Mesenchymal stem cell (in vitro differentiated cells and primary cell): ENCODE measurements around the gene PNMA6E.

Experiments used
- DNase-seq: peaks from one replicate; pipeline ENCODE4 v3.0.0-alpha.2; 2013
- H2AFZ ChIP-seq: one replicate; pipeline ENCODE4 v1.6.1; 2013; ENCODE audit warnings: low read depth, mild to moderate bottlenecking, control low read depth, inconsistent platforms, low read length, moderate library complexity
- H2AK5ac ChIP-seq: 2 replicates; pipeline ENCODE4 v1.6.1; 2013; ENCODE audit warnings: low read length, moderate library complexity, mild to moderate bottlenecking, inconsistent platforms; ENCODE audit not compliant: severe bottlenecking
- H2BK120ac ChIP-seq: one replicate; pipeline ENCODE4 v1.6.1; 2013; ENCODE audit warnings: low read depth, mild to moderate bottlenecking, inconsistent platforms, low read length, moderate library complexity
- H2BK12ac ChIP-seq, 2 experiments: one replicate each; pipeline ENCODE4 v1.6.1; 2013; ENCODE audit warnings: inconsistent platforms in 2 of 2, low read length in 2 of 2, mild to moderate bottlenecking in 2 of 2, moderate library complexity in 2 of 2, control low read depth in 1 of 2
- H2BK15ac ChIP-seq: one replicate; pipeline ENCODE4 v1.6.1; 2013; ENCODE audit warnings: mild to moderate bottlenecking, low read depth, inconsistent platforms; ENCODE audit not compliant: poor library complexity, severe bottlenecking
- H2BK5ac ChIP-seq: 2 replicates; pipeline ENCODE4 v1.6.1; 2013; ENCODE audit warnings: low read depth, mild to moderate bottlenecking, low read length, control low read depth, inconsistent platforms; ENCODE audit not compliant: poor library complexity, severe bottlenecking
- H3K14ac ChIP-seq, 2 experiments: one replicate each; pipeline ENCODE4 v1.6.1; 2013; ENCODE audit warnings: inconsistent platforms in 2 of 2, low read length in 2 of 2, control low read depth in 1 of 2, mild to moderate bottlenecking in 1 of 2, moderate library complexity in 1 of 2
- H3K18ac ChIP-seq, 2 experiments: one replicate each; pipeline ENCODE4 v1.6.1; 2013; ENCODE audit warnings: inconsistent platforms in 2 of 2, low read length in 2 of 2, control low read depth in 1 of 2, low read depth in 1 of 2, mild to moderate bottlenecking in 1 of 2
- H3K23ac ChIP-seq, 2 experiments: one replicate each; pipeline ENCODE4 v1.6.1; 2013; ENCODE audit warnings: inconsistent platforms in 2 of 2, low read length in 2 of 2, mild to moderate bottlenecking in 2 of 2, moderate library complexity in 2 of 2, control low read depth in 1 of 2
- H3K27ac ChIP-seq: 2 replicates; pipeline ENCODE4 v1.5.1; 2013; ENCODE audit warnings: mild to moderate bottlenecking, moderate library complexity, low read length, control low read depth, inconsistent platforms; ENCODE audit not compliant: poor library complexity, severe bottlenecking
- H3K27me3 ChIP-seq, 2 experiments: 2 replicates each; pipeline versions ENCODE4 v1.6.1 to v1.7.0; 2013; ENCODE audit warnings: low read length in 2 of 2, mild to moderate bottlenecking in 2 of 2, moderate library complexity in 2 of 2, control low read depth in 1 of 2, inconsistent platforms in 1 of 2; ENCODE audit not compliant: control insufficient read depth in 1 of 2, insufficient read depth in 1 of 2
- H3K36me3 ChIP-seq, 2 experiments: 2 replicates each; pipeline versions ENCODE4 v1.6.1 to v1.7.0; 2013; ENCODE audit warnings: low read length in 2 of 2, control low read depth in 1 of 2, inconsistent platforms in 1 of 2, low read depth in 1 of 2, mild to moderate bottlenecking in 1 of 2; ENCODE audit not compliant: insufficient read depth in 2 of 2, control insufficient read depth in 1 of 2
- H3K4ac ChIP-seq, 2 experiments: one replicate each; pipeline ENCODE4 v1.6.1; 2013; ENCODE audit warnings: inconsistent platforms in 2 of 2, low read length in 2 of 2, mild to moderate bottlenecking in 2 of 2, moderate library complexity in 2 of 2, control low read depth in 1 of 2, low read depth in 1 of 2
- H3K4me1 ChIP-seq: 2 replicates; pipeline ENCODE4 v1.6.1; 2013; ENCODE audit warnings: low read depth, low read length, control low read depth; ENCODE audit not compliant: control insufficient read depth, insufficient read depth
- H3K4me2 ChIP-seq: 2 replicates; pipeline ENCODE4 v1.6.1; 2013; ENCODE audit warnings: low read length, mild to moderate bottlenecking, inconsistent platforms; ENCODE audit not compliant: poor library complexity, severe bottlenecking
- H3K4me3 ChIP-seq, 2 experiments: 2 replicates each; pipeline versions ENCODE4 v1.5.1 to v1.7.0; 2013; ENCODE audit warnings: low read length in 2 of 2, mild to moderate bottlenecking in 2 of 2, control low read depth in 1 of 2, low read depth in 1 of 2; ENCODE audit not compliant: insufficient read depth in 1 of 2
- H3K79me1 ChIP-seq: replicated peaks from 2 replicates; pipeline ENCODE4 v1.6.1; 2013; ENCODE audit warnings: mild to moderate bottlenecking, control low read depth, low read length, inconsistent platforms; ENCODE audit not compliant: poor library complexity, severe bottlenecking
- H3K9ac ChIP-seq: 2 replicates; pipeline ENCODE4 v1.7.0; 2013; ENCODE audit warnings: mild to moderate bottlenecking, low read length, moderate library complexity
- H3K9me3 ChIP-seq: 2 replicates; pipeline ENCODE4 v1.7.0; 2013; ENCODE audit warnings: mild to moderate bottlenecking, low read length; ENCODE audit not compliant: control insufficient read depth
- H4K8ac ChIP-seq: one replicate; pipeline ENCODE4 v1.6.1; 2013; ENCODE audit warnings: inconsistent platforms, mild to moderate bottlenecking, low read length, moderate library complexity
- H4K91ac ChIP-seq: one replicate; pipeline ENCODE4 v1.6.1; 2013; ENCODE audit warnings: mild to moderate bottlenecking, low read length, inconsistent platforms
- WGBS: methylation state at CpG from one replicate; pipeline ENCODE4 v1.1.7; 2013; ENCODE audit warnings: mixed read lengths; 5-methylcytosine and 5-hydroxymethylcytosine counted together

The PNMA6E gene

GRCh38 chrX:153382563-153383482 is 18.3 kb downstream of the PNMA6E start:
- no peak overlapping the region for H2BK15ac ChIP-seq
- H2BK12ac ChIP-seq = no peak overlapping the region
- H3K18ac ChIP-seq = no peak overlapping the region
- no peaks in the 10 kb centered on the region for H3K79me1 ChIP-seq
- no peak for DNase-seq
- H3K23ac ChIP-seq = no peak overlapping the region
- no peak overlapping the region for H3K4ac ChIP-seq
- peak overlapping the region in 1 of 2 experiments; percentile 15 for H3K4me3 ChIP-seq
- no peak overlapping the region for H3K27ac ChIP-seq
- no peak overlapping the region for H4K8ac ChIP-seq
- peaks cover 4% of the 10 kb centered on the region for H3K4me1 ChIP-seq
- H3K14ac ChIP-seq = no peak overlapping the region
- H3K9ac ChIP-seq = peak overlapping the region; percentile 90
- no peak overlapping the region for H2BK5ac ChIP-seq
- no peak overlapping the region for H2AFZ ChIP-seq
- no peak overlapping the region for H2AK5ac ChIP-seq
- 91% methylated on average over 3 of the region's 3 CpGs for WGBS
- no peak overlapping the region for H2BK120ac ChIP-seq
- peaks cover 0 to 18% of the 10 kb centered on the region in 2 experiments for H3K27me3 ChIP-seq
- H3K4me2 ChIP-seq = no peak overlapping the region
- no peaks in the 10 kb centered on the region for H3K9me3 ChIP-seq
- H4K91ac ChIP-seq = peak overlapping the region; percentile 56
- no peaks in the 10 kb centered on the region for H3K36me3 ChIP-seq

DNA sequence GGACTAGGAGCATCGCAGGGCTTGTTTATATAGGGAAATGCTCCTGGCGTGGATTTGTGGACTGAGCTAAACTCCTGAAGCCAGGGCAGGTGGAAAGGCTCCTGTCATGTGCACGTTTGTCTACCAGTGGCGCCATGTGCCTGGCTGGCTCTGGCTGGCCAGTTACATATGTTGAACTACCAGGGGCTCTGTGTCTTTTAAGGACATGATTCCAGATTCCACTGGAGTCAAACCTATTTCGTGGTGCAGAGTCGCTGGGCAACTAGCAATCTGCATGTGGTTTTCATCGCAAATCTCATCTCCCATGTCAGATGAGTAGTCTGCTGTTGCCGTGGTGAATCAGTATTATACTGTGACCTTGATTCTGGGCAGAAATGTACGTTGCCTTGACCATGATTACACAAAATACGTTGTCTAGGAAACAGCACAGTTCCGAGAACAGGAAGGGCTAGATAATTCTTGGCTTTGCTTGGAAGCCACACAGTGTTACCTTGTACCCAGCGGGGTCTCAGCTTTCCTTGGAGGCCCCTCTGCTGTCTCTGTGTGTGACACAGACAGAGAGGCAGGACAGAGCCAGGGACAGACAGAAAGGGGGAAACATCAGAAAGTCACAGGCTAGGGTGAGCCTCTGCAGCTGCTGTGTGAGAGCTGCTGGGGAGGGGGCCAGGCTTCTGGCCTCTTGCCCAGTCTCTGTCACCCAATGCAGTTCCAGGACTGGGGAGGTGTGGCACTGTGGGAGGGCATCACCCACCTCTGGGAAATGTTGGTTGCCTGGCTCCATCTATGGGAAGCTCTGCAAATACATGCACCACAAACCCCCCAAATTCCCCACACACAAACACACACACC is 19.2 kb downstream of the PNMA6E start:
- Histone ChIP-seq H3K9ac (peak overlapping the region; percentile 90), H3K4ac (no peak overlapping the region), H2AFZ (no peak overlapping the region), H3K36me3 (no peaks in the 10 kb centered on the region), H3K4me3 (peak overlapping the region in 1 of 2 experiments; percentile 55), H3K27ac (no peak overlapping the region), H4K91ac (no peak overlapping the region), H2BK120ac (no peak overlapping the region), H3K27me3 (peaks cover 0 to 11% of the 10 kb centered on the region in 2 experiments), H4K8ac (no peak overlapping the region), H3K4me2 (no peak overlapping the region), H3K14ac (no peak overlapping the region), H3K23ac (no peak overlapping the region), H3K79me1 (no peaks in the 10 kb centered on the region), H2BK12ac (no peak overlapping the region), H2AK5ac (no peak overlapping the region), H3K18ac (no peak overlapping the region), H3K4me1 (peaks cover 4% of the 10 kb centered on the region), H2BK5ac (no peak overlapping the region), H3K9me3 (no peaks in the 10 kb centered on the region), H2BK15ac (no peak overlapping the region)
- 55% methylated on average over 12 of the region's 12 CpGs for WGBS
- DNase-seq = peak; percentile 90

- no peak overlapping the region for H3K4me3 ChIP-seq
- no peak overlapping the region for H3K4ac ChIP-seq
- no peak overlapping the region for H3K18ac ChIP-seq
- H3K4me1 ChIP-seq = peaks cover 4% of the 10 kb centered on the region
- no peak overlapping the region for H2BK15ac ChIP-seq
- DNase-seq = no peak
- no peak overlapping the region for H3K4me2 ChIP-seq
- H2AK5ac ChIP-seq = no peak overlapping the region
- no peak overlapping the region for H3K14ac ChIP-seq
- no peak overlapping the region for H3K27ac ChIP-seq
- no peak overlapping the region for H4K91ac ChIP-seq
- no peak overlapping the region for H3K23ac ChIP-seq
- WGBS = 89% methylated on average over 9 of the region's 9 CpGs
- H3K9ac ChIP-seq = peak overlapping the region; percentile 90
- no peaks in the 10 kb centered on the region for H3K36me3 ChIP-seq
- H4K8ac ChIP-seq = no peak overlapping the region
- H2AFZ ChIP-seq = no peak overlapping the region
- no peaks in the 10 kb centered on the region for H3K9me3 ChIP-seq
- no peak overlapping the region for H2BK5ac ChIP-seq
- no peak overlapping the region for H2BK12ac ChIP-seq
- H3K27me3 ChIP-seq = peaks cover 0 to under 1% of the 10 kb centered on the region in 2 experiments
- H2BK120ac ChIP-seq = no peak overlapping the region
- H3K79me1 ChIP-seq = no peaks in the 10 kb centered on the region
These were observed 20.5 kb downstream of the PNMA6E start for GRCh38 chrX:153380691-153381090.
